WERI-Rb-1 (cell line): ENCODE measurements around the gene KCND2.

Experiments
- DNase-seq: peaks from one replicate; pipeline ENCODE4 v3.0.0-alpha.2; 2020
- H3K27ac ChIP-seq: fragments of 250-450 bp; sonication (Bioruptor Pico); 2 replicates; pipeline ENCODE4 v1.5.1; 2020; ENCODE audit warnings: mild to moderate bottlenecking, moderate library complexity
- H3K27me3 ChIP-seq: fragments of 250-450 bp; sonication (Bioruptor Pico); 2 replicates; pipeline ENCODE4 v1.5.1; 2021; ENCODE audit warnings: mild to moderate bottlenecking, low read depth, moderate library complexity; ENCODE audit not compliant: insufficient read depth, severe bottlenecking
- H3K36me3 ChIP-seq: fragments of 250-450 bp; sonication (Bioruptor Pico); 2 replicates; pipeline ENCODE4 v1.5.1; 2020; ENCODE audit warnings: mild to moderate bottlenecking, moderate library complexity
- H3K4me3 ChIP-seq: 2 replicates; pipeline ENCODE4 v1.5.1; 2011; ENCODE audit warnings: low read depth, mild to moderate bottlenecking, control low read depth, low read length
- H3K9me3 ChIP-seq: fragments of 250-450 bp; sonication (Bioruptor Pico); 2 replicates; pipeline ENCODE4 v1.5.1; 2021; ENCODE audit warnings: mild to moderate bottlenecking, moderate library complexity; ENCODE audit not compliant: severe bottlenecking
- TF ChIP-seq, protein P1 (sequence below): IDR thresholded peaks from 2 replicates; pipeline ENCODE4 v1.5.1; 2011; ENCODE audit warnings: low read depth, mild to moderate bottlenecking, control low read depth, inconsistent platforms, low read length

The KCND2 gene

DNA sequence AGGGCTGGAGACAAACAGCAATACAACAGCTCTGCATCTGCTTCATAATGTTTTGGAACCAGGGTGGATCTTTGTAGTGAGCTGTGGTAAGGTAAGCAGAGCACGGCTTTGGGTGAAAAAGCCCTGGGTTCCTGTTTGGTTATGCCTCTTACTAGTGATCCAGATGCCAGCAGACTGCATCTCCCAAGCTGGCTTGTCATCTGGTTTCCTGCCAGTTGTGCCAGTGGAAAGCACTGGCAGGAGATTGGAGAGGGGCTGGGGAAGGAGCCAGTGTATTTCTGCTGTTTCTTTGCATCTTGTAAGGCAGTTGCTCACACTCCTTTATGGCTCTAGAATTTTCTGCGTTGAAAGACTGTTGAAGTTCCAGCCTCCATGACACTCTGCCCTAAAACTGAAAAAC lies 447.3 kb downstream of the KCND2 start:
- no peaks in the 10 kb centered on the region for H3K9me3 ChIP-seq
- TF ChIP-seq, protein P1, sequence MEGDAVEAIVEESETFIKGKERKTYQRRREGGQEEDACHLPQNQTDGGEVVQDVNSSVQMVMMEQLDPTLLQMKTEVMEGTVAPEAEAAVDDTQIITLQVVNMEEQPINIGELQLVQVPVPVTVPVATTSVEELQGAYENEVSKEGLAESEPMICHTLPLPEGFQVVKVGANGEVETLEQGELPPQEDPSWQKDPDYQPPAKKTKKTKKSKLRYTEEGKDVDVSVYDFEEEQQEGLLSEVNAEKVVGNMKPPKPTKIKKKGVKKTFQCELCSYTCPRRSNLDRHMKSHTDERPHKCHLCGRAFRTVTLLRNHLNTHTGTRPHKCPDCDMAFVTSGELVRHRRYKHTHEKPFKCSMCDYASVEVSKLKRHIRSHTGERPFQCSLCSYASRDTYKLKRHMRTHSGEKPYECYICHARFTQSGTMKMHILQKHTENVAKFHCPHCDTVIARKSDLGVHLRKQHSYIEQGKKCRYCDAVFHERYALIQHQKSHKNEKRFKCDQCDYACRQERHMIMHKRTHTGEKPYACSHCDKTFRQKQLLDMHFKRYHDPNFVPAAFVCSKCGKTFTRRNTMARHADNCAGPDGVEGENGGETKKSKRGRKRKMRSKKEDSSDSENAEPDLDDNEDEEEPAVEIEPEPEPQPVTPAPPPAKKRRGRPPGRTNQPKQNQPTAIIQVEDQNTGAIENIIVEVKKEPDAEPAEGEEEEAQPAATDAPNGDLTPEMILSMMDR = no peak
- H3K27me3 ChIP-seq = no peaks in the 10 kb centered on the region
- no peak overlapping the region for H3K27ac ChIP-seq
- no peaks in the 10 kb centered on the region for H3K36me3 ChIP-seq
- no peak for DNase-seq
- no peak overlapping the region for H3K4me3 ChIP-seq

DNA sequence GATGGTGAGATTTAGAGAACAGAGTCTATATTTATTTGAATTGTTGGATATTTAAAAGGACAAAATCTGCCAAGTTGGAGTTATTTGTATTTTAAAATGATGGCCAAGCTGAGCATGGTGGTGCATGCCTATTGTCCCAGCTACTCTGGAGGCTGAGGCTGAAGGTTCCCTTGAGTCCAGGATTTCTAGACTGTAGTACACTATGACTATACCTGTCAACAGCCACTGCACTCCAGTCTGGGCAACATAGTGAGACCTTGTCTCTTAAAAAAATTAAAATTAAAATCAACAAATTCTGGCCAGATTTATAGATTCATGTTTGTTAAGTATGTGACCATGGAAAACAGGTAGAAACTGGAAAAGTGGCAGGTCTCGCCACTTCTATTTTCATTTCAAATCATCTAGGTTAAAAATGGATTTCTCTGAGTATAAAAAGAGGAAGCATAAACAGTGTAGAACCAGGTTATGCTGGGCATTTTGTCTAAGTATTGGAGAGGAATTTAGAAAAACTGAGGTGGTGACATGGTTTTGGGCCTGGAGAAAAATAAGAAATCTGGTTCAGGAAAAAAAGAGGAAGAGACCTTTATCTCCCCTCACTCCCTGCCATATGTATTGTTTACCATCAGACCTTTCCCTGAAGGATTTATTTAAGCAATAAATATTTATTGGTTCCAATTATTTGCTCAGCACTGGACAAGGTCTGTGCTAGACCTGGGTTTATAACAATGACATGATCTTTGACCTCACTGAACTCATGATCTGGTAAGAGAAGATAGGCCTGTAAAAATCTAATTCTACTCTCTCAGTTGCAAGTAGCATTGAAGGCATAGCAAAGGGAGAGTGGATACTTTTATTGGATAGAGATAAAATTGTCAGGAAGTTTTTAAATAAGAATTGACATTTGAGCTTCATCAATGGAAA lies 450.8 kb downstream of the KCND2 start:
- TF ChIP-seq, protein P1 = no peak
- no peaks in the 10 kb centered on the region for H3K27me3 ChIP-seq
- no peak overlapping the region for H3K27ac ChIP-seq
- no peak overlapping the region for H3K4me3 ChIP-seq
- H3K36me3 ChIP-seq = no peaks in the 10 kb centered on the region
- DNase-seq = no peak
- H3K9me3 ChIP-seq = no peaks in the 10 kb centered on the region

DNA sequence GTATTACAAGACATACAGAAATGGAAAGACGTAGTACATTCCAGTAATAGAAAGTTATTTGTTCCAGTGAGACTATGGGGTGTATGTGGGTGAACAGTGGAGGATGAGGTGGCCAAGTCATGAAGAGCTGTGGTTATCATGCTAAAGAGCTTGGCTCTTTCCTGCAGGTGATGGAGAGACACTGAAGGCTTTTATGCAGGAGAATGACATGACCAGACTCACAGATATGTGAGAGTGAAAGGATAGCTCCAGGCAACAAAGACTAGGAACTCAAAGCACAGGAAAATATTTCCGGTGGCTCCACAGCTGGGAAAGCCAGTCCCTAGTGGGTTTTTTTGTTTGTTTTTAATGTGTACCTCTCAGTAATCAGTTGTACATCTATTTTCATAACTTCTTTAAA lies 451.5 kb downstream of the KCND2 start:
- DNase-seq = no peak
- Histone ChIP-seq H3K4me3 (no peak overlapping the region), H3K27me3 (no peaks in the 10 kb centered on the region), H3K27ac (no peak overlapping the region), H3K36me3 (no peaks in the 10 kb centered on the region), H3K9me3 (no peaks in the 10 kb centered on the region)
- TF ChIP-seq, protein P1 = no peak

DNA sequence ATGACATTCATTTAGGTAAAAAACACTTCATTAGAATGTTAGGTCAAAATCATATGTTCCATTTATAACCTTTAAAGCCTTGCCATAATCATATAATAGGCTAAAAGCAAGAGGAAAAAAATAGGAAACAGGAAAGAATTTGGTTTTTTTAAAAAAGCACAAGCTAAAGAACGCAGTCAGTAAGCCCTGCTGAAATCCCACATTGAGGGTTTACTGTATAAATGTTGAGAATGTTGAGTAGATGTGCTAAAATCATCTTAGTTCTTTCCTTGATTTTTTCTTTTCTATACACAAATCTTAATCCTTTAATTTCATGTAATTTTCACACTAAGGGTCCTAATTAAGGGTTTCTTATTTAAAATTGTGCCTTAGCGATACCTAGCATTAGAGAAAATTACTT lies 452.0 kb downstream of the KCND2 start:
- no peaks in the 10 kb centered on the region for H3K27me3 ChIP-seq
- TF ChIP-seq, protein P1 = no peak
- no peak overlapping the region for H3K27ac ChIP-seq
- DNase-seq = no peak
- no peaks in the 10 kb centered on the region for H3K36me3 ChIP-seq
- H3K9me3 ChIP-seq = no peaks in the 10 kb centered on the region
- H3K4me3 ChIP-seq = no peak overlapping the region

- Histone ChIP-seq H3K27ac (no peak overlapping the region), H3K36me3 (no peaks in the 10 kb centered on the region), H3K27me3 (no peaks in the 10 kb centered on the region), H3K9me3 (no peaks in the 10 kb centered on the region), H3K4me3 (no peak overlapping the region)
- DNase-seq = no peak
- TF ChIP-seq, protein P1 = peak; percentile 23; the same call in 1 of the 2 replicates
Observed at GRCh38 chr7:120725376-120726039, 452.5 kb downstream of the KCND2 start.
